Measurements from ENCODE around the gene COL24A1. TPM values are rescaled to one million over a fixed set of nuclear protein-coding genes. Genes with fewer than 3 reads are reported as not detected.

Gene COL24A1
- 0.54 TPM for total RNA-seq
- 0.47 TPM for polyA plus RNA-seq (ENCODE audit: insufficient read depth, low read depth, low replicate concordance)
- long read RNA-seq, donor 1: 0 reads
- long read RNA-seq, donor 2: 0 reads
- long read RNA-seq, donor 3: 0 reads
- long read RNA-seq, donor 4: 0 reads
- long read RNA-seq, donor 5: 0 reads
- long read RNA-seq, donor 6: 0 reads
- long read RNA-seq, donor 7, partial matches to known transcripts: 0 of 1 reads
- long read RNA-seq, donor 7, other reads (novel, unspliced or antisense): 1 of 1 reads
- long read RNA-seq, donor 8: 0 reads
- long read RNA-seq, donor 9: 0 reads
- long read RNA-seq, donor 10: 0 reads

GRCh38 chr1:86156566-86157455 is at the start of gene COL24A1:
Gene COL24A1 (minus strand): TSS chr1:86156772. CDS start chr1:86156396, 376 bp downstream.
- Histone ChIP-seq H3K36me3 (ENCODE audit: control insufficient read depth in 2 of 3, insufficient read depth in 3 of 3, low read length in 3 of 3) (no peaks in the 10 kb centered on the region), H3K4me1 (ENCODE audit: control insufficient read depth in 2 of 3, insufficient read depth in 2 of 3, low read depth in 1 of 3, low read length in 3 of 3) (peaks cover 0 to 11% (median 0%) of the 10 kb centered on the region in 3 donors), H3K27ac (ENCODE audit: low read depth in 2 of 2, low read length in 2 of 2) (no peak within 1 kb of the TSS), H3K27me3 (ENCODE audit: control insufficient read depth, insufficient read depth, low read length) (no peaks in the 10 kb centered on the region), H3K4me3 (ENCODE audit: low read length in 3 of 3) (peak within 1 kb of the TSS; percentile 38 to 54 (median 52)), H3K9me3 (ENCODE audit: control insufficient read depth in 2 of 3, insufficient read depth in 1 of 3, low read length in 3 of 3) (no peaks in the 10 kb centered on the region), H3K9ac (ENCODE audit: low read length in 3 of 3) (no peak within 1 kb of the TSS)
- FAIRE-seq: no peak
- TF ChIP-seq CTCF (IDR thresholded peaks at IDR 0.05; ENCODE audit: borderline replicate concordance, extremely low read depth, insufficient read depth): no peak
- peak; percentile 73 to 91 (median 88) for DNase-seq
- intact Hi-C loops (cut with DNase I): no loop called here

- Histone ChIP-seq H3K9me3 (ENCODE audit: control insufficient read depth in 2 of 3, insufficient read depth in 1 of 3, low read length in 3 of 3) (no peaks in the 10 kb centered on the region), H3K27me3 (ENCODE audit: control insufficient read depth, insufficient read depth, low read length) (no peaks in the 10 kb centered on the region), H3K4me3 (ENCODE audit: low read length in 3 of 3) (no peak overlapping the region), H3K27ac (ENCODE audit: low read depth in 2 of 2, low read length in 2 of 2) (no peak overlapping the region), H3K36me3 (ENCODE audit: control insufficient read depth in 2 of 3, insufficient read depth in 3 of 3, low read length in 3 of 3) (no peaks in the 10 kb centered on the region), H3K4me1 (ENCODE audit: control insufficient read depth in 2 of 3, insufficient read depth in 2 of 3, low read depth in 1 of 3, low read length in 3 of 3) (no peaks in the 10 kb centered on the region), H3K9ac (ENCODE audit: low read length in 3 of 3) (no peak overlapping the region)
- intact Hi-C loops (cut with DNase I): no loop called here
- DNase-seq (no peak), FAIRE-seq (no peak)
- no peak for TF ChIP-seq CTCF (IDR thresholded peaks at IDR 0.05; ENCODE audit: borderline replicate concordance, extremely low read depth, insufficient read depth)
Measured at GRCh38 chr1:86205741-86206140, 49.2 kb upstream of the COL24A1 start.

- DNase-seq (no peak), FAIRE-seq (no peak)
- no peak for TF ChIP-seq CTCF (IDR thresholded peaks at IDR 0.05; ENCODE audit: borderline replicate concordance, extremely low read depth, insufficient read depth)
- no peaks in the 10 kb centered on the region for H3K36me3 ChIP-seq (ENCODE audit: control insufficient read depth in 2 of 3, insufficient read depth in 3 of 3, low read length in 3 of 3)
- no peak overlapping the region for H3K27ac ChIP-seq (ENCODE audit: low read depth in 2 of 2, low read length in 2 of 2)
- H3K27me3 ChIP-seq (ENCODE audit: control insufficient read depth, insufficient read depth, low read length): no peaks in the 10 kb centered on the region
- H3K9ac ChIP-seq (ENCODE audit: low read length in 3 of 3): no peak overlapping the region
- intact Hi-C loops (cut with DNase I): no loop called here
- H3K4me1 ChIP-seq (ENCODE audit: control insufficient read depth in 2 of 3, insufficient read depth in 2 of 3, low read depth in 1 of 3, low read length in 3 of 3): no peaks in the 10 kb centered on the region
- H3K4me3 ChIP-seq (ENCODE audit: low read length in 3 of 3): no peak overlapping the region
- H3K9me3 ChIP-seq (ENCODE audit: control insufficient read depth in 2 of 3, insufficient read depth in 1 of 3, low read length in 3 of 3): no peaks in the 10 kb centered on the region
Measured at GRCh38 chr1:86202552-86203340, 46.2 kb upstream of the COL24A1 start.
